CD14-positive monocyte (primary cell): ENCODE measurements around the gene LGR5. TPM values are rescaled to one million over a fixed set of nuclear protein-coding genes. Genes with fewer than 3 reads are reported as not detected.

ENCODE experiments used
- DNase-seq, 3 donors: peaks; one replicate each; pipeline ENCODE4 v3.0.0-alpha.2; 2011 to 2022
- H2AFZ ChIP-seq: 2 replicates; pipeline ENCODE4 v1.6.0; 2012; ENCODE audit warnings: mild to moderate bottlenecking, low read depth, low read length, inconsistent platforms; ENCODE audit not compliant: insufficient read depth, poor library complexity, severe bottlenecking
- H3K27ac ChIP-seq, 2 donors: 1 replicate in 1 of 2; 2 replicates in 1 of 2; pipeline ENCODE4 v1.5.1; 2012 to 2013; ENCODE audit warnings: low read length in 2 of 2, control low read depth in 1 of 2, inconsistent platforms in 1 of 2, low read depth in 1 of 2, mild to moderate bottlenecking in 1 of 2
- H3K27me3 ChIP-seq, 2 donors: one replicate each; pipeline versions ENCODE4 v1.6.0 to v1.6.1; 2011 to 2013; ENCODE audit warnings: low read length in 2 of 2; ENCODE audit not compliant: control insufficient read depth in 2 of 2, insufficient read depth in 2 of 2
- H3K36me3 ChIP-seq, 2 donors: replicated peaks in 1 of 2; 1 replicate in 1 of 2; 2 replicates in 1 of 2; pipeline versions ENCODE4 v1.5.1 to v1.6.1; 2012 to 2013; ENCODE audit warnings: low read length in 2 of 2, control low read depth in 1 of 2, inconsistent platforms in 1 of 2, mild to moderate bottlenecking in 1 of 2; ENCODE audit not compliant: insufficient read depth in 2 of 2, control insufficient read depth in 1 of 2
- H3K4me1 ChIP-seq, 2 donors: 1 replicate in 1 of 2; 2 replicates in 1 of 2; pipeline versions ENCODE4 v1.5.1 to v1.6.1; 2012 to 2013; ENCODE audit warnings: low read length in 2 of 2, control low read depth in 1 of 2, inconsistent platforms in 1 of 2, mild to moderate bottlenecking in 1 of 2, moderate library complexity in 1 of 2; ENCODE audit not compliant: insufficient read depth in 2 of 2, control insufficient read depth in 1 of 2
- H3K4me2 ChIP-seq: replicated peaks from 2 replicates; pipeline ENCODE3; 2012; ENCODE audit warnings: low read length, moderate library complexity, mild to moderate bottlenecking; ENCODE audit not compliant: poor library complexity, severe bottlenecking; ENCODE audit errors: extremely low read depth
- H3K4me3 ChIP-seq, 3 experiments: fragments of 200-600 bp in 1 of 3; sonication (generic) in 1 of 3; replicated peaks in 1 of 3; 1 replicate in 2 of 3; 2 replicates in 1 of 3; pipeline ENCODE4 v1.5.1; 2011 to 2013; ENCODE audit warnings: low read length in 3 of 3, mild to moderate bottlenecking in 3 of 3, control low read depth in 2 of 3, low read depth in 2 of 3, inconsistent platforms in 1 of 3, moderate library complexity in 1 of 3
- H3K79me2 ChIP-seq: 2 replicates; pipeline ENCODE4 v1.6.0; 2012; ENCODE audit warnings: mild to moderate bottlenecking, control low read depth, inconsistent platforms, low read length, moderate library complexity; ENCODE audit not compliant: insufficient read depth
- H3K9ac ChIP-seq: 2 replicates; pipeline ENCODE4 v1.6.0; 2017; ENCODE audit warnings: low read length, mild to moderate bottlenecking; ENCODE audit not compliant: insufficient read depth, poor library complexity, severe bottlenecking
- H3K9me3 ChIP-seq, 2 donors: replicated peaks in 1 of 2; 1 replicate in 1 of 2; 2 replicates in 1 of 2; pipeline versions ENCODE4 v1.5.1 to v1.6.1; 2012 to 2013; ENCODE audit warnings: low read length in 2 of 2, control low read depth in 1 of 2; ENCODE audit not compliant: control insufficient read depth in 1 of 2, insufficient read depth in 1 of 2
- H4K20me1 ChIP-seq: 2 replicates; pipeline ENCODE4 v1.6.0; 2012; ENCODE audit warnings: mild to moderate bottlenecking, low read length, control low read depth, moderate library complexity; ENCODE audit not compliant: insufficient read depth
- H3K27ac Mint-ChIP-seq, 7 donors: one replicate each; pipeline ENCODE4 v1.8.0; 2020; ENCODE audit warnings: mild to moderate bottlenecking in 7 of 7, mixed read lengths in 7 of 7, moderate library complexity in 6 of 7, inconsistent platforms in 2 of 7
- H3K27me3 Mint-ChIP-seq, 3 donors: one replicate each; pipeline ENCODE4 v1.8.0; 2021 to 2022; ENCODE audit warnings: low read depth in 3 of 3, mild to moderate bottlenecking in 3 of 3, mixed read lengths in 3 of 3, moderate library complexity in 3 of 3, inconsistent platforms in 1 of 3
- H3K36me3 Mint-ChIP-seq, 2 donors: one replicate each; pipeline ENCODE4 v1.8.0; 2020; ENCODE audit warnings: mixed read lengths in 2 of 2, inconsistent platforms in 1 of 2, mild to moderate bottlenecking in 1 of 2
- H3K4me1 Mint-ChIP-seq: one replicate; pipeline ENCODE4 v1.8.0; 2020; ENCODE audit warnings: mild to moderate bottlenecking, mixed read lengths
- H3K4me3 Mint-ChIP-seq, 2 donors: one replicate each; pipeline ENCODE4 v1.8.0; 2020; ENCODE audit warnings: mild to moderate bottlenecking in 2 of 2, mixed read lengths in 2 of 2, moderate library complexity in 1 of 2
- H3K9me3 Mint-ChIP-seq, 7 donors: one replicate each; pipeline ENCODE4 v1.8.0; 2020 to 2022; ENCODE audit warnings: mixed read lengths in 7 of 7, mild to moderate bottlenecking in 6 of 7, moderate library complexity in 6 of 7, inconsistent platforms in 2 of 7
- WGBS: methylation state at CpG from one replicate; pipeline ENCODE4 v1.1.5; 2013; ENCODE audit warnings: missing lambda C conversion rate; ENCODE audit not compliant: insufficient coverage; 5-methylcytosine and 5-hydroxymethylcytosine counted together
- intact Hi-C, 2 donors: fragments of 100-400 bp; cut with micrococcal nuclease; formaldehyde crosslinking; loops; one replicate each; pipeline versions ENCODE4 v1.15.0 to v1.15.1; 2023
- polyA plus RNA-seq, 3 donors: library from polyadenylated mRNA; depleted of rRNA in 1 of 3; unstranded in 2 of 3; stranded (reverse) in 1 of 3; fragments of 300-500 nt in 2 of 3; fragments of >200 nt in 1 of 3; fragmentation: Illumina TruSeq in 2 of 3; gene quantifications; 1 replicate in 2 of 3; 2 replicates in 1 of 3; pipeline ENCODE4 v1.2.3, GENCODE V29; 2012 to 2021
- TF ChIP-seq, protein P1 (sequence below): fragments of 200-600 bp; IDR thresholded peaks from one replicate; pipeline ENCODE4 v1.8.0; 2022; ENCODE audit warnings: antibody characterized with exemption, mild to moderate bottlenecking

Gene LGR5
- polyA plus RNA-seq, 3 donors, result not detected

GRCh38 chr12:71447691-71448132 is 8.1 kb downstream of the LGR5 start:
- Mint-ChIP-seq H3K27me3 (peaks cover 2 to 8% (median 4%) of the 10 kb centered on the region in 3 donors), H3K4me1 (no peaks in the 10 kb centered on the region), H3K27ac (no peak overlapping the region), H3K9me3 (peaks cover 0 to 4% (median 0%) of the 10 kb centered on the region in 7 donors), H3K4me3 (no peak overlapping the region), H3K36me3 (no peaks in the 10 kb centered on the region)
- Histone ChIP-seq H2AFZ (no peak overlapping the region), H3K36me3 (no peaks in the 10 kb centered on the region), H4K20me1 (no peaks in the 10 kb centered on the region), H3K79me2 (no peaks in the 10 kb centered on the region), H3K9me3 (no peaks in the 10 kb centered on the region), H3K4me2 (no peak overlapping the region), H3K4me3 (no peak overlapping the region), H3K9ac (no peak overlapping the region), H3K4me1 (no peaks in the 10 kb centered on the region), H3K27me3 (peaks cover 0 to 5% of the 10 kb centered on the region in 2 donors), H3K27ac (no peak overlapping the region)
- DNase-seq, result no peak
- intact Hi-C loops, result no loop called here
- TF ChIP-seq, protein P1, sequence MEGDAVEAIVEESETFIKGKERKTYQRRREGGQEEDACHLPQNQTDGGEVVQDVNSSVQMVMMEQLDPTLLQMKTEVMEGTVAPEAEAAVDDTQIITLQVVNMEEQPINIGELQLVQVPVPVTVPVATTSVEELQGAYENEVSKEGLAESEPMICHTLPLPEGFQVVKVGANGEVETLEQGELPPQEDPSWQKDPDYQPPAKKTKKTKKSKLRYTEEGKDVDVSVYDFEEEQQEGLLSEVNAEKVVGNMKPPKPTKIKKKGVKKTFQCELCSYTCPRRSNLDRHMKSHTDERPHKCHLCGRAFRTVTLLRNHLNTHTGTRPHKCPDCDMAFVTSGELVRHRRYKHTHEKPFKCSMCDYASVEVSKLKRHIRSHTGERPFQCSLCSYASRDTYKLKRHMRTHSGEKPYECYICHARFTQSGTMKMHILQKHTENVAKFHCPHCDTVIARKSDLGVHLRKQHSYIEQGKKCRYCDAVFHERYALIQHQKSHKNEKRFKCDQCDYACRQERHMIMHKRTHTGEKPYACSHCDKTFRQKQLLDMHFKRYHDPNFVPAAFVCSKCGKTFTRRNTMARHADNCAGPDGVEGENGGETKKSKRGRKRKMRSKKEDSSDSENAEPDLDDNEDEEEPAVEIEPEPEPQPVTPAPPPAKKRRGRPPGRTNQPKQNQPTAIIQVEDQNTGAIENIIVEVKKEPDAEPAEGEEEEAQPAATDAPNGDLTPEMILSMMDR, result no peak
- WGBS, result 82% methylated on average over 9 of the region's 9 CpGs

DNA sequence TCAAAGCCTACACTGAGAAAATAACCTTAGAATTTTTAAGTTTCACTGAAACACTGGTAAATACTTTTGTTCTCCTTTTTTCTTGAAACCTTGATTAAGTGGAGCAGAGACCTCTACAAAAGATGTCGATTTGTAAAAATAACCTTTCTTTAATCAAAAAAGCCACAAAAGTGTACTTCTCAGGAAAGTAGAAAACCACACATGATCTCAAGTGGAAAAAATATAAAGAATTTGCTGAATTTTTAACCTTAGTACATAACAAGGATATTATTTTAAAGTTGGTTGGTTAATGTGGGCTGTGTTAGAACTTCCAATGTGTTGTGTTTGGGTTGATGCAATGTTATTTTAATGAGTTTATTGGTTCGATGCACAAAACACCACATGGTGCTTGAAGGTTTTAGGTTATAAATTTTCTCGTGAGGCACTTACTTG is 8.6 kb downstream of the LGR5 start:
- Histone ChIP-seq H3K36me3 (no peaks in the 10 kb centered on the region), H4K20me1 (no peaks in the 10 kb centered on the region), H3K4me2 (no peak overlapping the region), H3K9ac (no peak overlapping the region), H3K27ac (no peak overlapping the region), H3K4me3 (no peak overlapping the region), H3K9me3 (no peaks in the 10 kb centered on the region), H3K4me1 (no peaks in the 10 kb centered on the region), H3K79me2 (no peaks in the 10 kb centered on the region), H2AFZ (no peak overlapping the region), H3K27me3 (peaks cover 0 to under 1% of the 10 kb centered on the region in 2 donors)
- no peaks in the 10 kb centered on the region for H3K36me3 Mint-ChIP-seq
- no peak overlapping the region for H3K4me3 Mint-ChIP-seq
- no CpG with 5 or more reads among the region's 3 CpGs for WGBS
- H3K27ac Mint-ChIP-seq, result no peak overlapping the region
- no peak for DNase-seq
- H3K4me1 Mint-ChIP-seq, result no peaks in the 10 kb centered on the region
- peaks cover 0 to 4% (median 0%) of the 10 kb centered on the region in 7 donors for H3K9me3 Mint-ChIP-seq
- intact Hi-C loops, result no loop called here
- H3K27me3 Mint-ChIP-seq, result peaks cover 2 to 5% (median 3%) of the 10 kb centered on the region in 3 donors
- TF ChIP-seq, protein P1, result no peak
